Coronary artery (tissue), 2 donors: ENCODE results near the gene CASP10.

Experiments used
- DNase-seq: peaks from one replicate; pipeline ENCODE4 v3.0.0-alpha.2; 2017; ENCODE audit warnings: low spot score
- H3K27ac ChIP-seq, 2 donors: fragments of 200-600 bp; sonication (generic); one replicate each; pipeline ENCODE4 v1.5.1; 2016 to 2019
- H3K4me3 ChIP-seq: fragments of 200-600 bp; sonication (generic); 2 replicates; pipeline ENCODE4 v1.5.1; 2016; ENCODE audit warnings: mild to moderate bottlenecking, moderate library complexity
- CTCF ChIP-seq: fragments of 200-600 bp; sonication (generic); IDR thresholded peaks from one replicate; pipeline ENCODE4 v1.5.1; 2019; ENCODE audit warnings: antibody characterized with exemption

Gene CASP10

GRCh38 chr2:201208563-201209252 is 25.8 kb downstream of the CASP10 start:
- peak overlapping the region in 1 of 2 donors; percentile 53 for H3K27ac ChIP-seq
- no peak for DNase-seq
- TF ChIP-seq CTCF = no peak

GRCh38 chr2:201215963-201216362 is 33.0 kb downstream of the CASP10 start:
- no peak for DNase-seq
- no peak for TF ChIP-seq CTCF
- Histone ChIP-seq H3K4me3 (no peak overlapping the region), H3K27ac (no peak overlapping the region)

More at GRCh38 chr2:201208563-201209252, 25.8 kb downstream of the CASP10 start:
- no peak overlapping the region for H3K4me3 ChIP-seq

- Histone ChIP-seq H3K4me3 (no peak overlapping the region), H3K27ac (no peak overlapping the region)
- DNase-seq = no peak
- TF ChIP-seq CTCF = no peak
These were observed 34.0 kb downstream of the CASP10 start for GRCh38 chr2:201216918-201217317.

- TF ChIP-seq CTCF = no peak
- no peak overlapping the region for H3K4me3 ChIP-seq
- DNase-seq = no peak
- H3K27ac ChIP-seq = no peak overlapping the region
These were observed 35.8 kb downstream of the CASP10 start for GRCh38 chr2:201218780-201219179.

- TF ChIP-seq CTCF = no peak
- no peak overlapping the region for H3K4me3 ChIP-seq
- DNase-seq = no peak
- no peak overlapping the region for H3K27ac ChIP-seq
These were observed 36.6 kb downstream of the CASP10 start for GRCh38 chr2:201219328-201220096.

- no peak overlapping the region for H3K4me3 ChIP-seq
- H3K27ac ChIP-seq = no peak overlapping the region
- TF ChIP-seq CTCF = no peak
- no peak for DNase-seq
These were observed 37.2 kb downstream of the CASP10 start for GRCh38 chr2:201220102-201220570.
